HEK293 (cell line): ENCODE data around the gene RNF151.

Experiments
- GLIS1 ChIP-seq: fragments of 450-650 bp; formaldehyde crosslinking; IDR thresholded peaks from 2 replicates; pipeline ENCODE4 v1.5.1; 2016; ENCODE audit warnings: missing biosample characterization, missing genetic modification characterization
- IKZF3 ChIP-seq: fragments of 450-650 bp; IDR thresholded peaks from 2 replicates; pipeline ENCODE4 v1.5.0; 2018; ENCODE audit warnings: missing biosample characterization, mild to moderate bottlenecking, missing genetic modification characterization, moderate library complexity
- KLF16 ChIP-seq: fragments of 450-650 bp; formaldehyde crosslinking; IDR thresholded peaks from 2 replicates; pipeline ENCODE4 v1.5.1; 2017; ENCODE audit warnings: missing biosample characterization, missing genetic modification characterization
- KLF17 ChIP-seq: fragments of 450-650 bp; formaldehyde crosslinking; IDR thresholded peaks from 2 replicates; pipeline ENCODE4 v1.5.1; 2016; ENCODE audit warnings: missing biosample characterization, missing genetic modification characterization
- MYNN ChIP-seq: fragments of 450-650 bp; formaldehyde crosslinking; IDR thresholded peaks from 2 replicates; pipeline ENCODE4 v1.5.1; 2016; ENCODE audit warnings: missing biosample characterization, missing genetic modification characterization, borderline replicate concordance
- SP3 ChIP-seq: fragments of 450-650 bp; formaldehyde crosslinking; IDR thresholded peaks from 2 replicates; pipeline ENCODE4 v1.5.1; 2016; ENCODE audit warnings: missing biosample characterization, missing genetic modification characterization
- SP7 ChIP-seq: fragments of 450-650 bp; formaldehyde crosslinking; IDR thresholded peaks from 2 replicates; pipeline ENCODE4 v1.5.1; 2016; ENCODE audit warnings: missing biosample characterization, missing genetic modification characterization
- TSHZ1 ChIP-seq: fragments of 450-650 bp; formaldehyde crosslinking; IDR thresholded peaks from 2 replicates; pipeline ENCODE4 v1.5.1; 2016; ENCODE audit warnings: missing biosample characterization, missing genetic modification characterization, borderline replicate concordance
- ZBTB21 ChIP-seq: fragments of 450-650 bp; formaldehyde crosslinking; IDR thresholded peaks from 2 replicates; pipeline ENCODE4 v1.5.1; 2017; ENCODE audit warnings: missing biosample characterization, missing genetic modification characterization
- ZEB2 ChIP-seq: fragments of 450-650 bp; formaldehyde crosslinking; IDR thresholded peaks from 2 replicates; pipeline ENCODE4 v1.5.1; 2016; ENCODE audit warnings: missing biosample characterization, missing genetic modification characterization
- ZFP3 ChIP-seq: fragments of 450-650 bp; formaldehyde crosslinking; IDR thresholded peaks from 2 replicates; pipeline ENCODE4 v1.5.1; 2016; ENCODE audit warnings: low read depth, missing biosample characterization, missing genetic modification characterization
- ZFP41 ChIP-seq: fragments of 450-650 bp; formaldehyde crosslinking; IDR thresholded peaks from 2 replicates; pipeline ENCODE4 v1.5.1; 2016; ENCODE audit warnings: missing biosample characterization, missing genetic modification characterization, borderline replicate concordance
- ZNF2 ChIP-seq: fragments of 450-650 bp; formaldehyde crosslinking; IDR thresholded peaks from 2 replicates; pipeline ENCODE4 v1.5.1; 2016; ENCODE audit warnings: missing biosample characterization, missing genetic modification characterization
- ZNF302 ChIP-seq: fragments of 450-650 bp; formaldehyde crosslinking; IDR thresholded peaks from 2 replicates; pipeline ENCODE4 v1.5.1; 2016; ENCODE audit warnings: missing biosample characterization, missing genetic modification characterization, low read depth
- ZNF350 ChIP-seq: fragments of 450-650 bp; formaldehyde crosslinking; IDR thresholded peaks from 2 replicates; pipeline ENCODE4 v1.5.0; 2017; ENCODE audit warnings: missing biosample characterization, mild to moderate bottlenecking, missing genetic modification characterization
- ZNF362 ChIP-seq: fragments of 450-650 bp; formaldehyde crosslinking; IDR thresholded peaks from 2 replicates; pipeline ENCODE4 v1.5.1; 2016; ENCODE audit warnings: missing biosample characterization, missing genetic modification characterization
- ZNF366 ChIP-seq: fragments of 450-650 bp; formaldehyde crosslinking; conservative IDR thresholded peaks from 2 replicates; pipeline ENCODE4 v1.5.1; 2016; ENCODE audit warnings: missing biosample characterization, missing genetic modification characterization
- ZNF391 ChIP-seq: fragments of 450-650 bp; formaldehyde crosslinking; IDR thresholded peaks from 2 replicates; pipeline ENCODE4 v1.5.1; 2016; ENCODE audit warnings: low read depth, missing biosample characterization, missing genetic modification characterization, borderline replicate concordance
- ZNF394 ChIP-seq: fragments of 450-650 bp; formaldehyde crosslinking; IDR thresholded peaks from 2 replicates; pipeline ENCODE4 v1.5.1; 2016; ENCODE audit warnings: missing biosample characterization, missing genetic modification characterization, mild to moderate bottlenecking, moderate library complexity, borderline replicate concordance
- ZNF423 ChIP-seq: fragments of 450-650 bp; formaldehyde crosslinking; IDR thresholded peaks from 2 replicates; pipeline ENCODE4 v1.5.1; 2016; ENCODE audit warnings: missing biosample characterization, missing genetic modification characterization
- ZNF513 ChIP-seq: fragments of 450-650 bp; IDR thresholded peaks from 2 replicates; pipeline ENCODE4 v1.5.1; 2018; ENCODE audit warnings: missing biosample characterization, missing genetic modification characterization
- ZNF521 ChIP-seq: fragments of 450-650 bp; formaldehyde crosslinking; IDR thresholded peaks from 2 replicates; pipeline ENCODE4 v1.5.1; 2017; ENCODE audit warnings: missing biosample characterization, mild to moderate bottlenecking, missing genetic modification characterization
- ZNF529 ChIP-seq: fragments of 450-650 bp; formaldehyde crosslinking; IDR thresholded peaks from 2 replicates; pipeline ENCODE4 v1.5.1; 2017; ENCODE audit warnings: missing genetic modification characterization, missing biosample characterization; ENCODE audit not compliant: insufficient replicate concordance
- ZNF580 ChIP-seq: fragments of 450-650 bp; formaldehyde crosslinking; IDR thresholded peaks from 2 replicates; pipeline ENCODE4 v1.5.1; 2016; ENCODE audit warnings: missing biosample characterization, missing genetic modification characterization
- ZNF639 ChIP-seq: fragments of 450-650 bp; formaldehyde crosslinking; IDR thresholded peaks from 2 replicates; pipeline ENCODE4 v1.5.1; 2016; ENCODE audit warnings: missing biosample characterization, missing genetic modification characterization
- ZNF660 ChIP-seq: fragments of 450-650 bp; IDR thresholded peaks from 2 replicates; pipeline ENCODE4 v1.5.1; 2018; ENCODE audit warnings: missing biosample characterization, mild to moderate bottlenecking, missing genetic modification characterization
- ZNF670 ChIP-seq: fragments of 450-650 bp; formaldehyde crosslinking; IDR thresholded peaks from 2 replicates; pipeline ENCODE4 v1.5.1; 2016; ENCODE audit warnings: missing biosample characterization, missing genetic modification characterization, low read depth
- ZXDB ChIP-seq: fragments of 450-650 bp; formaldehyde crosslinking; IDR thresholded peaks from 2 replicates; pipeline ENCODE4 v1.5.1; 2016; ENCODE audit warnings: missing biosample characterization, missing genetic modification characterization

The RNF151 gene

GRCh38 chr16:2008009-2008526 is 41.4 kb downstream of the RNF151 start (continued):
- TF ChIP-seq ZNF394 (tag by site-specific recombination) (no peak), GLIS1 (tag by site-specific recombination) (no peak; the same call in none of the 2 replicates), SP3 (tag by site-specific recombination) (peak; percentile 46; the same call in 1 of the 2 replicates), KLF16 (peak; percentile 52), ZNF423 (no peak), ZFP3 (tag by site-specific recombination) (no peak), MYNN (tag by site-specific recombination) (no peak), ZNF639 (tag by site-specific recombination) (no peak), ZNF302 (tag by site-specific recombination) (no peak), ZNF362 (no peak), TSHZ1 (tag by site-specific recombination) (no peak), ZNF529 (tag by site-specific recombination) (no peak), ZFP41 (tag by site-specific recombination) (no peak), IKZF3 (tag by site-specific recombination) (peak; percentile 81), ZNF513 (no peak), ZNF350 (no peak), ZEB2 (peak; percentile 59; the same call in 1 of the 2 replicates), ZNF366 (tag by site-specific recombination) (peak; percentile 69), KLF17 (tag by site-specific recombination) (peak; percentile 66), ZNF521 (tag by site-specific recombination) (no peak), SP7 (tag by site-specific recombination) (peak; percentile 30; the same call in 1 of the 2 replicates), ZNF391 (tag by site-specific recombination) (0 out of 2 replicates have a peak, but pooled peaks have one; percentile 40), ZBTB21 (tag by site-specific recombination) (peak; percentile 48; the same call in 1 of the 2 replicates), ZNF660 (tag by site-specific recombination) (0 out of 2 replicates have a peak, but pooled peaks have one; percentile 60), ZNF2 (tag by site-specific recombination) (no peak), ZNF670 (no peak), ZNF580 (no peak), ZXDB (0 out of 2 replicates have a peak, but pooled peaks have one; percentile 30)
- TF ChIP-seq, all 188 proteins: peak for 22
